GM12892 (cell line): ENCODE results near the gene SPECC1.
"Not testable (repeated sequence)": the region's sequence is repeated elsewhere in the genome, so short reads cannot be mapped to it uniquely, and the experiment has no call there.

Experiments
- DNase-seq: peaks from one replicate; pipeline ENCODE4 v3.0.0; 2011; ENCODE audit not compliant: insufficient read length
- FAIRE-seq: peaks from 2 replicates; lab custom pipeline; 2011; peaks lifted over from hg19 to GRCh38; lab: Jason Lieb, UNC
- POLR2A ChIP-seq: IDR thresholded peaks from 2 replicates; pipeline ENCODE4 v1.6.1; 2011; ENCODE audit warnings: low read depth, low read length, control low read depth
- POLR2AphosphoS5 ChIP-seq: IDR thresholded peaks from 2 replicates; pipeline ENCODE4 v1.6.1; 2011; ENCODE audit warnings: low read depth, low read length, control low read depth
- TAF1 ChIP-seq: IDR thresholded peaks from 2 replicates; pipeline ENCODE4 v1.6.1; 2011; ENCODE audit warnings: low read depth, mild to moderate bottlenecking, control low read depth, low read length, borderline replicate concordance

The SPECC1 gene

DNA sequence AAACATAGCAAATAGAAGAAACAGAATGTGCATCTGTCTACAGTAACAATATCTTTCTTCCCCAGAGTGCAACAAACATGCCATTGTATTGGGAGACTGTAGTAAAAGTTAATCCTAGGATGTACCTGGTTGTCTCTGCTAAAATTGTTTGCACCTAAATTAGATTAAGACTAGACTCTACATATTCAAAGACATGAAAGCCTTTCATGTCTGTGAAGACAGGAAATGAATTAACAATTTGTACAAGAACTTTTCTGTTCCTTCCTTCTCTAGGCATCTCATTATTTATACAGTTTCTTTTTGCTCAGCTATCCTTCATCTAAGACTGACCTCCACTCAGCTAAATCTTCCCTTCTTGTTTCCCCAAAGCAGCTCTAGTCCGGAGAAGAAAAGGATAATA, 237.5 kb downstream of the SPECC1 start:
- FAIRE-seq (no peak), DNase-seq (no peak)
- TF ChIP-seq POLR2AphosphoS5, result no peak
- TF ChIP-seq POLR2A, result no peak
- no peak for TF ChIP-seq TAF1

DNA sequence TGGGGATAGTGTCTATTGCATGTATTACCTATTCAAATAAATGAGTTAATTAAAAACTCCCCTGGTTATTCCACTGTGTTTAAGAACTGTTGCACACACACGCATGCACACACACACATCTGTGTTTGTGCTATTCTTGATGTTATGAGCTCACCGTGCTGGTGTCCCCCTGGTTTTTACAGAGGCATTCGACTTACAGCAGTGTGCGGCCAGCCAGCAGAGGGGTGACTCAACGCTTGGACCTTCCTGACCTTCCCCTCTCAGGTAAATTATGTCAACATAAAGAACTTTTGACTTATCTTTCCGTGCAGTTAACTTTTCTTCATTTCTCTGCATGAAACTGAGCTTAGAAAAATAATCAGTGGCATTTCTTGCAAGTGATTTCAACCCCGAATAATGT, 244.2 kb downstream of the SPECC1 start:
- no peak for TF ChIP-seq POLR2A
- FAIRE-seq, result no peak
- no peak for DNase-seq

DNA sequence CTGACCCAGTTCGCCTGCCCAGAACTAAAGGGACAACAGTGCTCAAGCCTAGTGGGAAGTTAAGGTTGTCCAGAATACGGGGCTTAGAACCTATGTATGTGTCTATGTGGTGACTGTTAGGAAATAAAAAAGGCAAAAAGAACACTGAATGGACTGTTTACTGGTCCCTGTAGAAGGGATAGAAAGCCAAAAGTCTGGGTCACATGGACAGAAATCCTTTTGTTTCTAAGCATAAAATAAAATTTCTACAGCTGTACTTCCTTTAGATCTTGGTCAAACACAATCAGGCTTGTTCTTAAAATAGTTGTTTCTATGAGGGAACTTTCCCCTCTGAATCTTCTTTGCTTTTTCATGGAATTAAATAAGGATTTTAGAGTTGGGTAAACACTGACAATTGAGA, 245.4 kb downstream of the SPECC1 start:
- DNase-seq, result no peak
- TF ChIP-seq POLR2AphosphoS5, result no peak
- no peak for TF ChIP-seq POLR2A
- no peak for TF ChIP-seq TAF1
- FAIRE-seq, result no peak

DNA sequence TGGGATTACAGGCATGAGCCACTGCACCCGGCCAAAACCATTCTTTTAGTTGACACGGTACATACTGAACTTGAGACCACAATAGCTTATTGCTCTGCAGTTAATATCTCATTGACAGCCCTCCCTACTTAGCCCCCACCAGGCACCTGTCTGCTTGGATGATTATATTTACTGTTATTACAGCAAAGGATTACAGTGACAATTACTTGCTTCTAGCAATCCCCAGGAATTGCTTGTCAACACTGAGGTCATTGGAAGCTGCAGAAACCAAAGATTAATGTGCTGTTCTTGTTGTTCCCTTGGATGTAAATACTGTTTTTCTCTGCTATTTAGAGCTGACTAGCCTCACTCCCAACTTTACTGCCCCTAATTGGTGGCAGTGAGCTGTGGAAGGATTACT, 247.0 kb downstream of the SPECC1 start:
- TF ChIP-seq TAF1 (no peak), POLR2AphosphoS5 (no peak), POLR2A (no peak)
- DNase-seq (no peak), FAIRE-seq (no peak)

DNA sequence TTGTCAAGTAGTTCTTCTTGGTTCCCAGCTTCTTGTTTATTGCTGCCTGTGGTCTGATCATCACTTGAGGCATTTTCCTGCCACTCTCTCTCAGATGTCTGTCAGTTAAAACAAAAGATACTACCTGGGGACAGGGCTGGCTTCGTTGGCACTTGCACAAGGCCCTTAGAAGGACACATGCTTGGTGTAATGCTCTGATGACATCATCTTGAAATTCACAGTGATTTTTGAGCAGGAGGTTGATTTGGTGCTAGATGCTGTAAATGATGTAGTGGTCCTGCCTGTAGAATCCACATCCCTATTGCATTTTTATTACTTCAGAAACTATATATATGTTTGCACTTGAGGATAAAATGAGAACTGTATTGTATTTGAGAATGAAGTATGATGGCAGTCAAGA, 247.8 kb downstream of the SPECC1 start:
- no peak for DNase-seq
- no peak for TF ChIP-seq TAF1
- TF ChIP-seq POLR2A, result no peak
- no peak for FAIRE-seq

DNA sequence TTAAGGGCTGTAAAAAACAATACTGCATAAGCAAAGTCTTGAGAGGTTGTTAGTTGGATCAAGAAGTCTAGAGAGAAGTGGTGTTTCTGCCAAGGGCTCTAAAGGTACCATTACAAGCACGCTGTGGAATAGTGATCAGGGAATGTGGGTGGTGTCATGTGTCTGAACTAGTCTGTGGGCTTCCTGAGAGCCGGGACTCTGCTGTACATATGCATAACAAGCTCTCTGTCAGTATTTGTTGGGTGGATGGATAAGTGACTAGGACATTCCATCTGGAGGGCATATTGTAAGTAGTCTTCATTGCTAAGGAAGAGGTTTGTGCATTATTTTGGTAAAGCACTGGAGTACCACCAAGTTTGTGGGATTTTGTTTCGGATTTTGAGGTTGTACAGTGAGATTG, 248.6 kb downstream of the SPECC1 start:
- DNase-seq (no peak), FAIRE-seq (no peak)
- TF ChIP-seq POLR2AphosphoS5 (no peak), TAF1 (no peak), POLR2A (no peak)

DNA sequence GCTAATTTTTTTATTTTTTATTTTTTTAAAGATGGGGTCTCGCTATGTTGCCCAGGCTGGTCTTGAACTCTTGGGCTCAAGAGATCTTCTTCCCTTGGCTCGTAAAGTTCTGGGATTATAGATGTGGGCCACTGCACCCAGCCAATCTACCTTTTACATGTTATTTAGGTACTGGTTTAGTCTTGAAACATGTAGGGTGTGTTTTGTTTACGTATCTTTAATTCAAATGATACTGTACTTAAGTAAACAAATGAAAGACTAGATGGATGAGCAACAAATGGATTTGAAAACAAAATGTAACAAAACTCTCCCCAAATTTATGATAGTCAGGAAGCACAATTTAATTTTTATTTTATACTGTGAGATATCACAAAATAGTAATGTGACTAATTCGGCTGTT, 250.5 kb downstream of the SPECC1 start:
- DNase-seq, result no peak
- TF ChIP-seq POLR2A (no peak), POLR2AphosphoS5 (no peak), TAF1 (no peak)
- FAIRE-seq, result no peak

DNA sequence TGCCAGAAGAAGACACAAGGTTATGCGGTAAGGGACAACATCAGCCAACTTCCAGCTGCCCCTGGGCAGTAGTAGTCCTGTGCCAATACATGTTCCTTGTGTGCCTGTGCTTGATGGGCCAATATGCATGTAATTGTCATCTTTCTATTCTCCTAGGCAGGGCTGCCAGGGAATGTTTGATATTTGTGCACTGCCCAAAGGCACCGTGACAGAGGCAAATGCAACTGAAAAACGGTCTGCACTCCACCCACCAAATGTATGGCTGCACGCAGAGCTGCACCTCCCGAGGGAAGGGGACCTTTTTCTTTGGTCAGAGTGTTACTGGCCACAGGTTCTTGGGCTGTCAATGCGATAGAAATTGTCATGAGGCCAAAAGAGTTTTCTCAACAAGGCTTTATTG, 251.1 kb downstream of the SPECC1 start:
- DNase-seq, result no peak
- TF ChIP-seq POLR2AphosphoS5, result no peak
- no peak for TF ChIP-seq TAF1
- no peak for TF ChIP-seq POLR2A
- no peak for FAIRE-seq

DNA sequence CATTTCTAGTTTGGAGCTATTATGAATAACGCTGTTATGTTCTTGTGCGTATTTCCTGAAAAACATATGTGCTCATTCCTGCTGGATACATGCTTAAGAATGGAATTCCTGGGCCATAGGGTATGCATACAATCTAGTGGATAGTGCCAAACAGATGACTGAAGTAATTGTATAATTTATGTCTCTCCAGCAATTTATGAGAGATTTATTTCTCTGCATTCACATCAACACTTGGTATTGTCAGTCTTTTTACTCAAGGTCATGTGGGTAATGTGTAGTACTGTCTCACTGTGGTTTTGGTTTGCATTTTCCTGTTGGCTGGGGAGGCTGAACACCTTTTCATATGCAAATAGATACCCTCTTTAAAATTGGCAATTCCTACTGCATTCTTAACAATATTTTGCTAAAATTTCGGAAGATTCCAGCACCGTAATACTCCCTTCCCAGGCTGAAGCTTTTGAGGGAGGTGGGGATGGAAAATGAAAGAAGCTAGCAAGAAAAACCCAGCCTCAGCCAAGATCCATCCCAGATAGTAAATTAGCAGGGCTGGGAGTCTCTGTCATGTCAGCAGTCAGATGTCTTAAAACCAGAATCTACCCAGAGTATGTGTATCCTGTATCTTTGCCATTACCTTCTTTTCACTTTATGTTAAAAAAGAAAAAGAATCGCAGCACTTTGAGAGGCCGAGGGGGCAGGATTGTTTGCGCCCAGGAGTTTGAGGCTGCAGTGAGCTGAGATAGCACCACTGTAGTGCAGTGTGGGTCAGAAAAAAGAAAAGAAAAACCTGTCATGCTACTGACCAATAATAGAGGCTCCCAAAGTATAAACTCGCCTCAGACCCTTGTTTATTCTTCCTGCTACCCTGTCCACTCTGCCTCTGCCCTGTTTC, 253.3 kb downstream of the SPECC1 start:
- DNase-seq (no peak), FAIRE-seq (no peak)
- TF ChIP-seq TAF1, result no peak
- no peak for TF ChIP-seq POLR2AphosphoS5
- no peak for TF ChIP-seq POLR2A

DNA sequence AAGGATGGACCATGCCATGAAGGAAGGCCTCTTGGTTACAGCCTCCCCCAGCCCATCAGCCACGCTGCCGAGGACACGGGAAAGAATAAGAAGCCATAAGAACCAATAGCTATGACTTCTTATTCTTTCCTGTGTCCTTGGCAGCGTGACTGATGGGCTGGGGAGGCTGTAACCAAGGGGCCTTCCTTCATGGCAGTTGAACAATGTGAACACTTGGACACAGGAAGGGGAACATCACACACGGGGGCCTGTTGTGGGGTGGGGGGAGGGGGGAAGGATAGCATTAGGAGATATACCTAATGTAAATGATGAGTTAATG, 253.9 kb downstream of the SPECC1 start:
- not testable (repeated sequence) for DNase-seq, FAIRE-seq

DNA sequence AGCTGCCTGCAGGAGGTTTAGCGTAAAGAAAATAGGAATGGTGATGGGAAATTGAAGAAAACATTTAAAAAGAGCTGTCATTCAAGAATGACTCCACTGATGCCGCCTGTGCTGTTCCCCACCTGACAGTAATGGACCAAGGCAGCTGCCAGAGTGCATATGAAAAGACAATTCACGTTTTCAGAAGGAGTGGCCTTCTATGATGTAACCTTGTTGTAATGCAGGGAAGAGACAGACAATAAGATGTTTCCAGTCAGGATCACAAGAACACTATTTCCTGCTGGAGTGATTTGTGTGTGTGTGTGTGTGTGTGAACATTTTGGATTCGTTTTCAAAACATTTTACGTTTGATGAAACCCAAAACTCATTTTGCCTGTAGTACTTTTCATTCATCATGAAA, 254.4 kb downstream of the SPECC1 start:
- FAIRE-seq, result no peak
- DNase-seq, result no peak
- TF ChIP-seq TAF1 (no peak), POLR2A (no peak), POLR2AphosphoS5 (no peak)

DNA sequence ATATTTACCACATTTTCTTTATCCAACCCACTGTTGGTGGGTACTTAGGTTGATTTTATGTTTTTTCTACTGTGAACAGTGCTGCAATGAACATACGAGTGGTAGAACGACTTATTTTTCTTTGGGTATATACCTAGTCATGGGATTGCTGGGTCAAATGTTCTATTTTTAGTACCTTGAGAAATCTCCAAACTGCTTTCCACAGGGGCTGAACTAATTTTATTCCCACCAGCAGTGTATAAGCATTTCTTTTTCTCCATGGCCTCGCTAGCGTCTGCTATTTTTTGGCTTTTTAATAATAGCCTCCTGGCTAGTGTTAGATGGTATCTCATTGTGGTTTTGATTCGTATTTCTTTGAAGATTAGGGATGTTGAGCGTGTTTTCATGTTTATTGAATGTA, 255.8 kb downstream of the SPECC1 start:
- TF ChIP-seq TAF1, result no peak
- no peak for TF ChIP-seq POLR2AphosphoS5
- no peak for TF ChIP-seq POLR2A
- FAIRE-seq (no peak), DNase-seq (no peak)
